Calu3 (cell line): ENCODE data around the gene ATAD3B. TPM values are rescaled to one million over a fixed set of nuclear protein-coding genes. Genes with fewer than 3 reads are reported as not detected.
A peak's percentile ranks its signal among the peaks of the same experiment; 100 is the strongest.
"Not testable (repeated sequence)": the region's sequence is repeated elsewhere in the genome, so short reads cannot be mapped to it uniquely, and the experiment has no call there.

Experiments used
- BruUV-seq: library from RNA; stranded (reverse); fragments of 400-500 nt; replicated peaks from 2 replicates; lab custom pipeline; 2021; lab: Mats Ljungman, UMichigan
- CTCF ChIA-PET: fragments of 300-600 bp; sonication (Branson Sonifier 250); formaldehyde crosslinking; loops from one replicate; lab custom pipeline; 2022; ENCODE audit warnings: antibody characterized with exemption; lab: Charles Lee
- DNase-seq: peaks from one replicate; pipeline ENCODE4 v3.0.0; 2022
- H3K27ac Mint-ChIP-seq: one replicate; pipeline ENCODE4 v1.8.0; 2022; ENCODE audit warnings: mixed read lengths; ENCODE audit not compliant: unreplicated experiment
- H3K27me3 Mint-ChIP-seq: one replicate; pipeline ENCODE4 v1.8.0; 2022; ENCODE audit warnings: mixed read lengths; ENCODE audit not compliant: unreplicated experiment
- H3K36me3 Mint-ChIP-seq: one replicate; pipeline ENCODE4 v1.8.0; 2022; ENCODE audit warnings: mild to moderate bottlenecking, moderate library complexity, mixed read lengths; ENCODE audit not compliant: insufficient read depth, unreplicated experiment
- H3K4me1 Mint-ChIP-seq: one replicate; pipeline ENCODE4 v1.8.0; 2022; ENCODE audit warnings: mild to moderate bottlenecking, low read depth, mixed read lengths; ENCODE audit not compliant: unreplicated experiment
- H3K4me3 Mint-ChIP-seq: one replicate; pipeline ENCODE4 v1.8.0; 2022; ENCODE audit warnings: mild to moderate bottlenecking, low read depth, moderate library complexity, mixed read lengths; ENCODE audit not compliant: unreplicated experiment
- H3K9me3 Mint-ChIP-seq: one replicate; pipeline ENCODE4 v1.8.0; 2022; ENCODE audit warnings: low read depth, mixed read lengths; ENCODE audit not compliant: unreplicated experiment
- CTCF ChIP-seq: fragments of 200-600 bp; IDR thresholded peaks from one replicate; pipeline ENCODE4 v1.8.0; 2022; ENCODE audit warnings: antibody characterized with exemption; ENCODE audit not compliant: unreplicated experiment
- intact Hi-C: fragments of 100-400 bp; cut with micrococcal nuclease; formaldehyde crosslinking; loops from one replicate; pipeline ENCODE4 v1.10.0; 2022; ENCODE audit not compliant: unreplicated experiment
- total RNA-seq: library from RNA; stranded (reverse); gene quantifications from 2 replicates; pipeline ENCODE4 v1.2.3, GENCODE V29; 2022

The ATAD3B gene
- total RNA-seq, 1 experiment from 2014 or later: 46.3 TPM

- H3K9me3 Mint-ChIP-seq: no peaks in the 10 kb centered on the region
- TF ChIP-seq CTCF: no peak
- DNase-seq: no peak
- CTCF ChIA-PET: interaction anchor here (0.6 kb wide), 1 partner anchor 131 kb away, joined by 3 read pairs; no protein-coding TSS in a partner anchor
- H3K27ac Mint-ChIP-seq: no peak overlapping the region
- intact Hi-C loops: no loop called here
- BruUV-seq: TSS peak; percentile 52
- H3K27me3 Mint-ChIP-seq: no peaks in the 10 kb centered on the region
- H3K36me3 Mint-ChIP-seq: peaks cover 52% of the 10 kb centered on the region
- no peaks in the 10 kb centered on the region for H3K4me1 Mint-ChIP-seq
- H3K4me3 Mint-ChIP-seq: no peak overlapping the region
Measured at GRCh38 chr1:1440262-1441001, 31.1 kb upstream of the ATAD3B start.

GRCh38 chr1:1441002-1441888 lies 30.3 kb upstream of the ATAD3B start:
- no peak overlapping the region for H3K27ac Mint-ChIP-seq
- CTCF ChIA-PET: interaction anchor here (1.1 kb wide), 1 partner anchor 12 kb away, joined by 6 read pairs; no protein-coding TSS in a partner anchor
- peak; percentile 83 for TF ChIP-seq CTCF
- no TSS peak for BruUV-seq
- no peaks in the 10 kb centered on the region for H3K27me3 Mint-ChIP-seq
- intact Hi-C loops: no loop called here
- H3K9me3 Mint-ChIP-seq: no peaks in the 10 kb centered on the region
- peaks cover 48% of the 10 kb centered on the region for H3K36me3 Mint-ChIP-seq
- H3K4me1 Mint-ChIP-seq: no peaks in the 10 kb centered on the region
- H3K4me3 Mint-ChIP-seq: no peak overlapping the region
- peak; percentile 70 for DNase-seq

DNA sequence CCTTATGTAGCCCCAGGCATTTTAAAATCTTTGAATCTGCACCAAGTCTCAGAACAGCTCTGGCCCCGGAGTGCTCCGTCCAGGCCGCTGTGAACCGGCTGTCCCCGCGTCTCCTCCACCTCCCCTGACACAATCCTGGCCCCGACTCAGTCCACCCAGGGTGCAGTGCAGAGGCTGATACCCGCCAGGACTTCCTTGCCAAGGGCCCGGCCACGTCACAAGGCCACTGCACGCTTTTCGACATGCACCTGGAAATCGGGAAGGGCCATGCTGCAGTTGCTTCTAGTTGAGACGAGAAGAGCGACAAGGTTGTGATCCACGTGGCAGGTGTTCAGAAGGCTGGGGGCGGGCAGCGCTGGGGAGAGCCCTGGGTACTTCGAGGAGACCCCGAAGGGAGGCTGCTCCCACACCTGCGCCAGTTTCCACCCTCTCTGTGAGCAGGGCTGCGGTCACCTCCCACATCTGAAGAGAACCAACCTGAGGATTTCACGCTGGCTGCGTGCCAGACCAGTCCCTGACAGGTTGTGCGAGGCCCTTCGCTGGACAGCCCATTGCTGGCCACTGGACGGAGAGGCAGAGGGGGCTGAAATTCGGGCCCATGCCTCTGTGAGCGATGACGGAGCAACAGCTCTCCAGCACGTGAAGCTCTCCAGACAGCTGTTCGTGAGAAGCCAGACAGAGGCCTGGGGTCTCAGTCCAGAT lies 29.3 kb upstream of the ATAD3B start:
- CTCF ChIA-PET: interaction anchor here (1.1 kb wide), 1 partner anchor 13 kb away, joined by 6 read pairs; no protein-coding TSS in a partner anchor
- Mint-ChIP-seq H3K4me3 (no peak overlapping the region), H3K27me3 (no peaks in the 10 kb centered on the region), H3K27ac (no peak overlapping the region), H3K4me1 (no peaks in the 10 kb centered on the region), H3K36me3 (peaks cover 40% of the 10 kb centered on the region), H3K9me3 (no peaks in the 10 kb centered on the region)
- no TSS peak for BruUV-seq
- no peak for TF ChIP-seq CTCF
- DNase-seq: no peak
- intact Hi-C loops: no loop called here

GRCh38 chr1:1446631-1447030 lies 24.9 kb upstream of the ATAD3B start:
- DNase-seq, intact Hi-C loops, H3K4me3 Mint-ChIP-seq, CTCF ChIA-PET, H3K9me3 Mint-ChIP-seq, BruUV-seq, H3K27ac Mint-ChIP-seq, H3K4me1 Mint-ChIP-seq: not testable (repeated sequence)
- H3K27me3 Mint-ChIP-seq: peaks cover 17% of the 10 kb centered on the region
- H3K36me3 Mint-ChIP-seq: peaks cover 23% of the 10 kb centered on the region
